Measurements from ENCODE around the gene CAMK1D.
"Not testable (repeated sequence)": the region's sequence is repeated elsewhere in the genome, so short reads cannot be mapped to it uniquely, and the experiment has no call there.

CAMK1D gene

GRCh38 chr10:12470719-12471118, 121.4 kb downstream of the CAMK1D start:
- no peak for DNase-seq

GRCh38 chr10:12471135-12471534, 121.8 kb downstream of the CAMK1D start:
- DNase-seq = no peak

GRCh38 chr10:12473491-12473890, 124.1 kb downstream of the CAMK1D start:
- DNase-seq = no peak

- no peak for DNase-seq
Observed at GRCh38 chr10:12474727-12475412, 125.5 kb downstream of the CAMK1D start.

- no peak for DNase-seq
Observed at GRCh38 chr10:12476656-12477055, 127.3 kb downstream of the CAMK1D start.

GRCh38 chr10:12479437-12479844, 130.1 kb downstream of the CAMK1D start:
- no peak for DNase-seq

- no peak for DNase-seq
Observed at GRCh38 chr10:12479924-12480323, 130.6 kb downstream of the CAMK1D start.

GRCh38 chr10:12480440-12480839, 131.1 kb downstream of the CAMK1D start:
- no peak for DNase-seq

- no peak for DNase-seq
Observed at GRCh38 chr10:12481924-12482323, 132.6 kb downstream of the CAMK1D start.

- DNase-seq = no peak
Observed at GRCh38 chr10:12482587-12482986, 133.2 kb downstream of the CAMK1D start.

- DNase-seq = no peak
Observed at GRCh38 chr10:12484002-12484918, 134.9 kb downstream of the CAMK1D start.

- DNase-seq = no peak
Observed at GRCh38 chr10:12484941-12485805, 135.8 kb downstream of the CAMK1D start.

- no peak for DNase-seq
Observed at GRCh38 chr10:12487366-12487765, 138.0 kb downstream of the CAMK1D start.

- no peak for DNase-seq
Observed at GRCh38 chr10:12488626-12489025, 139.3 kb downstream of the CAMK1D start.

GRCh38 chr10:12489357-12489756, 140.0 kb downstream of the CAMK1D start:
- DNase-seq = no peak

- no peak for DNase-seq
Observed at GRCh38 chr10:12489806-12490205, 140.5 kb downstream of the CAMK1D start.

- no peak for DNase-seq
Observed at GRCh38 chr10:12490963-12491362, 141.6 kb downstream of the CAMK1D start.

- DNase-seq = no peak
Observed at GRCh38 chr10:12491491-12491890, 142.1 kb downstream of the CAMK1D start.

- DNase-seq = no peak
Observed at GRCh38 chr10:12492016-12492415, 142.7 kb downstream of the CAMK1D start.

- DNase-seq = not testable (repeated sequence)
Observed at GRCh38 chr10:12497046-12497445, 147.7 kb downstream of the CAMK1D start.

GRCh38 chr10:12499076-12499986, 150.0 kb downstream of the CAMK1D start:
- no peak for DNase-seq

All from effector CD8-positive, alpha-beta T cell (primary cell).